Measurements from ENCODE around the gene ITGB6.
A peak's percentile ranks its signal among the peaks of the same experiment; 100 is the strongest.

Gene ITGB6

GRCh38 chr2:160075171-160075570, 124.9 kb downstream of the ITGB6 start:
- H3K27ac ChIP-seq (ENCODE audit: low read depth, low read length): no peak overlapping the region
- no peaks in the 10 kb centered on the region for H3K27me3 ChIP-seq (ENCODE audit: control insufficient read depth in 1 of 2, insufficient read depth in 2 of 2, low read length in 2 of 2)
- no peaks in the 10 kb centered on the region for H3K36me3 ChIP-seq (ENCODE audit: control insufficient read depth in 1 of 2, insufficient read depth in 2 of 2, low read length in 2 of 2)
- H3K9me3 ChIP-seq (ENCODE audit: control insufficient read depth in 1 of 2, low read length in 2 of 2): no peaks in the 10 kb centered on the region
- peaks cover 35 to 38% of the 10 kb centered on the region in 2 donors for H3K4me1 ChIP-seq (ENCODE audit: control insufficient read depth in 1 of 2, insufficient read depth in 2 of 2, low read length in 2 of 2)
- H3K9ac ChIP-seq (ENCODE audit: low read depth in 1 of 2, low read length in 2 of 2): no peak overlapping the region
- no peak overlapping the region for H3K4me3 ChIP-seq (ENCODE audit: low read depth in 1 of 2, low read length in 2 of 2)

GRCh38 chr2:160073284-160073888, 126.7 kb downstream of the ITGB6 start:
- Histone ChIP-seq H3K9me3 (ENCODE audit: control insufficient read depth in 1 of 2, low read length in 2 of 2) (peaks cover 0 to 2% of the 10 kb centered on the region in 2 donors), H3K9ac (ENCODE audit: low read depth in 1 of 2, low read length in 2 of 2) (no peak overlapping the region), H3K27ac (ENCODE audit: low read depth, low read length) (no peak overlapping the region), H3K4me1 (ENCODE audit: control insufficient read depth in 1 of 2, insufficient read depth in 2 of 2, low read length in 2 of 2) (peaks cover 35 to 37% of the 10 kb centered on the region in 2 donors), H3K4me3 (ENCODE audit: low read depth in 1 of 2, low read length in 2 of 2) (no peak overlapping the region), H3K27me3 (ENCODE audit: control insufficient read depth in 1 of 2, insufficient read depth in 2 of 2, low read length in 2 of 2) (no peaks in the 10 kb centered on the region), H3K36me3 (ENCODE audit: control insufficient read depth in 1 of 2, insufficient read depth in 2 of 2, low read length in 2 of 2) (no peaks in the 10 kb centered on the region)

- peaks cover 0 to 3% of the 10 kb centered on the region in 2 donors for H3K9me3 ChIP-seq (ENCODE audit: control insufficient read depth in 1 of 2, low read length in 2 of 2)
- H3K27ac ChIP-seq (ENCODE audit: low read depth, low read length): no peak overlapping the region
- no peak overlapping the region for H3K4me3 ChIP-seq (ENCODE audit: low read depth in 1 of 2, low read length in 2 of 2)
- H3K27me3 ChIP-seq (ENCODE audit: control insufficient read depth in 1 of 2, insufficient read depth in 2 of 2, low read length in 2 of 2): peaks cover 0 to 3% of the 10 kb centered on the region in 2 donors
- H3K4me1 ChIP-seq (ENCODE audit: control insufficient read depth in 1 of 2, insufficient read depth in 2 of 2, low read length in 2 of 2): peaks cover 9 to 11% of the 10 kb centered on the region in 2 donors
- H3K9ac ChIP-seq (ENCODE audit: low read depth in 1 of 2, low read length in 2 of 2): no peak overlapping the region
- H3K36me3 ChIP-seq (ENCODE audit: control insufficient read depth in 1 of 2, insufficient read depth in 2 of 2, low read length in 2 of 2): no peaks in the 10 kb centered on the region
These were observed 131.2 kb downstream of the ITGB6 start for GRCh38 chr2:160068906-160069305.

DNA sequence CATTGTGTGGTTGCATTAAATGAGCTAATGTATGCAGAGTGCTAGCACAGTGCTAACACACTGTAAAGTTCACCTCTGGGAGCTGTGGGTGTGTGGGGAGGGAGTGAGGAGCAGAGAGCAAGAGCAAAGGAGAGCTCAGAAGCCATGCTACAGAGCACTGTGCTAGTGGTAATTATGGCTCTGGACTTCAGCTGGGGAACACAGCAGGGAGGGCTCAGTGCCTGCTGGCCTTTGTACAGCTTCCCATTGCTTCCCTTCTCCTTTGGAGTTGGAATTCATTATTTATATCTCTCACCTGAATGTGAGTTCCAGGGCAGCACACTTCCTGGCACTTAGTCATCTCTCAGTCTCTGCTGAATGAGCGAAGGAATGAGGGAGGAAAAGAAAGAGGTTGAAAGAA, 135.2 kb downstream of the ITGB6 start:
- Histone ChIP-seq H3K27ac (ENCODE audit: low read depth, low read length) (no peak overlapping the region), H3K9ac (ENCODE audit: low read depth in 1 of 2, low read length in 2 of 2) (no peak overlapping the region), H3K9me3 (ENCODE audit: control insufficient read depth in 1 of 2, low read length in 2 of 2) (peaks cover 0 to 3% of the 10 kb centered on the region in 2 donors), H3K27me3 (ENCODE audit: control insufficient read depth in 1 of 2, insufficient read depth in 2 of 2, low read length in 2 of 2) (peaks cover 0 to 3% of the 10 kb centered on the region in 2 donors), H3K4me1 (ENCODE audit: control insufficient read depth in 1 of 2, insufficient read depth in 2 of 2, low read length in 2 of 2) (peaks cover 16 to 23% of the 10 kb centered on the region in 2 donors), H3K4me3 (ENCODE audit: low read depth in 1 of 2, low read length in 2 of 2) (no peak overlapping the region), H3K36me3 (ENCODE audit: control insufficient read depth in 1 of 2, insufficient read depth in 2 of 2, low read length in 2 of 2) (no peaks in the 10 kb centered on the region)

- H3K27ac ChIP-seq (ENCODE audit: low read depth, low read length): no peak overlapping the region
- H3K9ac ChIP-seq (ENCODE audit: low read depth in 1 of 2, low read length in 2 of 2): no peak overlapping the region
- peaks cover 0 to 3% of the 10 kb centered on the region in 2 donors for H3K9me3 ChIP-seq (ENCODE audit: control insufficient read depth in 1 of 2, low read length in 2 of 2)
- no peaks in the 10 kb centered on the region for H3K36me3 ChIP-seq (ENCODE audit: control insufficient read depth in 1 of 2, insufficient read depth in 2 of 2, low read length in 2 of 2)
- H3K4me1 ChIP-seq (ENCODE audit: control insufficient read depth in 1 of 2, insufficient read depth in 2 of 2, low read length in 2 of 2): peaks cover 16 to 23% of the 10 kb centered on the region in 2 donors
- H3K27me3 ChIP-seq (ENCODE audit: control insufficient read depth in 1 of 2, insufficient read depth in 2 of 2, low read length in 2 of 2): peaks cover 0 to 3% of the 10 kb centered on the region in 2 donors
- H3K4me3 ChIP-seq (ENCODE audit: low read depth in 1 of 2, low read length in 2 of 2): no peak overlapping the region
These were observed 136.0 kb downstream of the ITGB6 start for GRCh38 chr2:160063879-160064612.

- Histone ChIP-seq H3K4me3 (ENCODE audit: low read depth in 1 of 2, low read length in 2 of 2) (peak overlapping the region; percentile 77 to 88), H3K4me1 (ENCODE audit: control insufficient read depth in 1 of 2, insufficient read depth in 2 of 2, low read length in 2 of 2) (peaks cover 16 to 23% of the 10 kb centered on the region in 2 donors), H3K27ac (ENCODE audit: low read depth, low read length) (no peak overlapping the region), H3K27me3 (ENCODE audit: control insufficient read depth in 1 of 2, insufficient read depth in 2 of 2, low read length in 2 of 2) (peaks cover 0 to 3% of the 10 kb centered on the region in 2 donors), H3K9ac (ENCODE audit: low read depth in 1 of 2, low read length in 2 of 2) (peak overlapping the region; percentile 64 to 65), H3K9me3 (ENCODE audit: control insufficient read depth in 1 of 2, low read length in 2 of 2) (no peaks in the 10 kb centered on the region), H3K36me3 (ENCODE audit: control insufficient read depth in 1 of 2, insufficient read depth in 2 of 2, low read length in 2 of 2) (no peaks in the 10 kb centered on the region)
These were observed 136.8 kb downstream of the ITGB6 start for GRCh38 chr2:160063271-160063670.

DNA sequence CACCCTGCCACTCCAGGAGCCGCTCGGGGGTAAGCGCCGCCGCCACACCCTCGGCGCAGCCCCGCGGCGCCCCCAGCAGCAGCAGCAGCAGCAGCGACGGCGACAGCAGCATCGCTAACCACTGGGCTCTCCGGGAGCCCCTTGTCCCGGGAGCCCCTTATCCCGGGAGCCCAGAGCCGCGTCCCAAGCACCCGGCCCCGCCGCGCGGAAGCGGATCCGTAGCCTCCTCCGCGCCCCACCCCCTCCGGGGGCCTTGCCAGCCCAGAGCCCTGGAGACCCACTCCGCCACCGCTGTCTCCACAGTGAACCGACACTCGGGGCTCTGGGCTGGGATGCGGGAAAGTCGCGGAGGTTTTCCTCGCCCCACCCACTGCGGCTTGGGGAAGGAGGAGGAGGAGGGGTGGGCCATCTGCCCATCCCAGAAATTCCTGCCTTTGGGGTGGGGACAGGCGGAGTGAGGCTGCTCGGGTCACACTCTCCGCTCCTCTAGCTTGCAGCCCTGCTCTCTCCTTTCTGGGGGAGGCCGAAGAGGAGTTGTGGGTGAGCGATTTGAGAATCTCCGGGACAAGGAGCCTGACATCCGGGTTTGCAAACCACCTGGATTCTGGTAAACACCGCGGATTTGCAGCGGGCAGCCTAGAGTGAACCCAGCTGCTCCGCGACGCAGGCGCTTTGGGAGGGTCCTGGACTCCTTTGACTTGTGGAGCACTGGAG, 137.6 kb downstream of the ITGB6 start, which contains the start of gene PLA2R1:
Gene PLA2R1 (minus strand): TSS at position 324 of the 714 bp plus-strand sequence. CDS start 212 bp downstream, at position 112.
- H3K27ac ChIP-seq (ENCODE audit: low read depth, low read length): no peak within 1 kb of the TSS
- H3K9ac ChIP-seq (ENCODE audit: low read depth in 1 of 2, low read length in 2 of 2): peak within 1 kb of the TSS; percentile 64 to 65

GRCh38 chr2:160061944-160062291, 138.2 kb downstream of the ITGB6 start:
- Histone ChIP-seq H3K4me3 (ENCODE audit: low read depth in 1 of 2, low read length in 2 of 2) (peak overlapping the region; percentile 77 to 88), H3K27ac (ENCODE audit: low read depth, low read length) (no peak overlapping the region), H3K4me1 (ENCODE audit: control insufficient read depth in 1 of 2, insufficient read depth in 2 of 2, low read length in 2 of 2) (peaks cover 16 to 23% of the 10 kb centered on the region in 2 donors), H3K36me3 (ENCODE audit: control insufficient read depth in 1 of 2, insufficient read depth in 2 of 2, low read length in 2 of 2) (no peaks in the 10 kb centered on the region), H3K27me3 (ENCODE audit: control insufficient read depth in 1 of 2, insufficient read depth in 2 of 2, low read length in 2 of 2) (peaks cover 0 to 3% of the 10 kb centered on the region in 2 donors), H3K9me3 (ENCODE audit: control insufficient read depth in 1 of 2, low read length in 2 of 2) (no peaks in the 10 kb centered on the region), H3K9ac (ENCODE audit: low read depth in 1 of 2, low read length in 2 of 2) (peak overlapping the region; percentile 64 to 65)

More for the DNA sequence above, 137.6 kb downstream of the ITGB6 start, which contains the start of gene PLA2R1:
- H3K4me1 ChIP-seq (ENCODE audit: control insufficient read depth in 1 of 2, insufficient read depth in 2 of 2, low read length in 2 of 2): peaks cover 16 to 23% of the 10 kb centered on the region in 2 donors
- H3K27me3 ChIP-seq (ENCODE audit: control insufficient read depth in 1 of 2, insufficient read depth in 2 of 2, low read length in 2 of 2): peaks cover 0 to 3% of the 10 kb centered on the region in 2 donors
- no peaks in the 10 kb centered on the region for H3K36me3 ChIP-seq (ENCODE audit: control insufficient read depth in 1 of 2, insufficient read depth in 2 of 2, low read length in 2 of 2)
- peak within 1 kb of the TSS; percentile 77 to 88 for H3K4me3 ChIP-seq (ENCODE audit: low read depth in 1 of 2, low read length in 2 of 2)
- no peaks in the 10 kb centered on the region for H3K9me3 ChIP-seq (ENCODE audit: control insufficient read depth in 1 of 2, low read length in 2 of 2)

- Histone ChIP-seq H3K4me3 (ENCODE audit: low read depth in 1 of 2, low read length in 2 of 2) (peak overlapping the region; percentile 77 to 88), H3K27ac (ENCODE audit: low read depth, low read length) (no peak overlapping the region), H3K27me3 (ENCODE audit: control insufficient read depth in 1 of 2, insufficient read depth in 2 of 2, low read length in 2 of 2) (peaks cover 0 to 3% of the 10 kb centered on the region in 2 donors), H3K4me1 (ENCODE audit: control insufficient read depth in 1 of 2, insufficient read depth in 2 of 2, low read length in 2 of 2) (peaks cover 16 to 23% of the 10 kb centered on the region in 2 donors), H3K9me3 (ENCODE audit: control insufficient read depth in 1 of 2, low read length in 2 of 2) (no peaks in the 10 kb centered on the region), H3K36me3 (ENCODE audit: control insufficient read depth in 1 of 2, insufficient read depth in 2 of 2, low read length in 2 of 2) (no peaks in the 10 kb centered on the region), H3K9ac (ENCODE audit: low read depth in 1 of 2, low read length in 2 of 2) (peak overlapping the region; percentile 54 to 64)
These were observed 138.5 kb downstream of the ITGB6 start for GRCh38 chr2:160061533-160061932.

DNA sequence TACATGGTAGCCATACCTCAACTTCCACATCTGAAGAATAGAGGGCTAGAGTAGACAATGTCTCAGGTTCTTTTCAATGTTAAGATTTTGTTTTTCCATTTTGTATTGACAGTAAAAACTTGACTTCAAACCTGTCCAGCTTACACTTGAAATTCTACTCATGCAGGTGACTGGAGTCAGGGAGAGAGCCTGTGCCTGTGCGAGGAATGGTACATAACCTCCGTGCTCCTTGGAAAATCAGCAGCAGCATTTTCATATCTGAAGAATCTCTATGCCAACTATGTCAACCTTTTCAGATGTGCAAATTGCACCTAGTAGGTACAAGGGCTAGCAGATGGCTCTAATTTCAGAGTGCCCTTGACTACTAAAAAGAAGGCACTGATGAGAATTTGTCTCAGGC, 139.8 kb downstream of the ITGB6 start:
- no peak overlapping the region for H3K9ac ChIP-seq (ENCODE audit: low read depth in 1 of 2, low read length in 2 of 2)
- H3K36me3 ChIP-seq (ENCODE audit: control insufficient read depth in 1 of 2, insufficient read depth in 2 of 2, low read length in 2 of 2): no peaks in the 10 kb centered on the region
- peaks cover 16 to 23% of the 10 kb centered on the region in 2 donors for H3K4me1 ChIP-seq (ENCODE audit: control insufficient read depth in 1 of 2, insufficient read depth in 2 of 2, low read length in 2 of 2)
- no peak overlapping the region for H3K4me3 ChIP-seq (ENCODE audit: low read depth in 1 of 2, low read length in 2 of 2)
- H3K27me3 ChIP-seq (ENCODE audit: control insufficient read depth in 1 of 2, insufficient read depth in 2 of 2, low read length in 2 of 2): peaks cover 0 to 3% of the 10 kb centered on the region in 2 donors
- no peak overlapping the region for H3K27ac ChIP-seq (ENCODE audit: low read depth, low read length)
- H3K9me3 ChIP-seq (ENCODE audit: control insufficient read depth in 1 of 2, low read length in 2 of 2): no peaks in the 10 kb centered on the region

Data from duodenal mucosa (tissue), 2 donors.